K562 (cell line): ENCODE data around the gene GRM2. TPM values are rescaled to one million over a fixed set of nuclear protein-coding genes. Genes with fewer than 3 reads are reported as not detected.

Experiments used
- CBFA2T3 ChIP-seq: fragments of 450-650 bp; IDR thresholded peaks from 2 replicates; pipeline ENCODE4 v1.6.1; 2017
- EGR1 ChIP-seq: fragments of 450-650 bp; conservative IDR thresholded peaks from 2 replicates; pipeline ENCODE4 v1.6.1; 2017; ENCODE audit warnings: mild to moderate bottlenecking
- ETV1 ChIP-seq: fragments of 450-650 bp; conservative IDR thresholded peaks from 2 replicates; pipeline ENCODE4 v1.6.1; 2016; ENCODE audit warnings: missing genetic modification characterization, control low read depth, low read depth, missing compliant biosample characterization
- HNRNPUL1 ChIP-seq: fragments of 200-400 bp; formaldehyde crosslinking; IDR thresholded peaks from 2 replicates; pipeline ENCODE4 v1.6.1; 2017; ENCODE audit warnings: low read length
- MBD2 ChIP-seq: sonication (generic); IDR thresholded peaks from 2 replicates; pipeline ENCODE4 v1.6.1; 2016; ENCODE audit warnings: low read depth, borderline replicate concordance
- MEF2A ChIP-seq: IDR thresholded peaks from 2 replicates; pipeline ENCODE4 v1.6.1; 2011; ENCODE audit warnings: low read depth, mild to moderate bottlenecking, low read length, moderate library complexity; ENCODE audit not compliant: control insufficient read depth
- MITF ChIP-seq: IDR thresholded peaks from 2 replicates; pipeline ENCODE4 v1.6.1; 2014; ENCODE audit warnings: antibody characterized with exemption
- MYNN ChIP-seq, 2 experiments: sonication (generic); formaldehyde crosslinking in 1 of 2; IDR thresholded peaks; 2 replicates each; pipeline versions ENCODE4 v1.5.0 to v1.6.1; 2016 to 2020; ENCODE audit warnings: antibody characterized with exemption in 1 of 2, missing genetic modification reagents in 1 of 2
- RBFOX2 ChIP-seq: fragments of 200-400 bp; formaldehyde crosslinking; IDR thresholded peaks from 2 replicates; pipeline ENCODE4 v1.6.1; 2017; ENCODE audit warnings: low read depth, mild to moderate bottlenecking, low read length, moderate library complexity
- VEZF1 ChIP-seq: fragments of 200-800 bp; sonication (Bioruptor generic); IDR thresholded peaks from 2 replicates; pipeline ENCODE4 v1.6.1; 2017; ENCODE audit warnings: missing genetic modification characterization, missing compliant biosample characterization
- ZNF76 ChIP-seq: fragments of 250-450 bp; sonication (Bioruptor Pico); IDR thresholded peaks from 2 replicates; pipeline ENCODE4 v1.4.0; 2020; ENCODE audit warnings: mild to moderate bottlenecking, moderate library complexity, borderline replicate concordance
- polyA plus RNA-seq, 8 experiments: library from polyadenylated mRNA; depleted of rRNA in 4 of 8; stranded (reverse) in 5 of 8; unstranded in 3 of 8; fragments of >200 nt; fragmentation: Nextera tagmentation in 2 of 8; fragmentation: Illumina TruSeq in 1 of 8; extraction: Ambion mirVana in 2 of 8; extraction: Trizol in 1 of 8; gene quantifications; 2 replicates each; pipeline versions ENCODE4 v1.2.1 to v1.2.3, GENCODE V29; 2011 to 2014; ENCODE audit warnings: inconsistent platforms in 1 of 8, missing spikeins in 1 of 8
- total RNA-seq, 7 experiments: library from RNA; depleted of rRNA in 6 of 7; stranded (reverse); fragments of >200 nt in 6 of 7; fragmentation: Illumina TruSeq in 2 of 7; extraction: Trizol in 2 of 7; gene quantifications; 2 replicates each; pipeline versions ENCODE4 v1.2.1 to v1.2.3, GENCODE V29; 2011 to 2021; ENCODE audit warnings: low replicate concordance in 1 of 7

Gene GRM2
- total and polyA plus RNA-seq, 9 of the 15 experiments (the other 6 are each of a cell fraction or from before 2014, with no cell fraction given) = not detected

GRCh38 chr3:51686512-51687215, 20.2 kb upstream of the GRM2 start (continued):
- TF ChIP-seq HNRNPUL1 = no peak
- no peak for TF ChIP-seq MITF
- no peak for TF ChIP-seq MEF2A
- TF ChIP-seq RBFOX2 = 0 out of 2 replicates have a peak, but pooled peaks have one; percentile 2
- no peak; the same call in 1 of the 2 replicates for TF ChIP-seq MBD2
- TF ChIP-seq VEZF1 (CRISPR knock-in tag) = peak; percentile 52; the same call in 1 of the 2 replicates
- TF ChIP-seq CBFA2T3 = peak; percentile 14; the same call in 1 of the 2 replicates
- TF ChIP-seq ZNF76 = no peak
- TF ChIP-seq EGR1 = 0 out of 2 replicates have a peak, but pooled peaks have one; percentile 35
- TF ChIP-seq ETV1 (tag) = peak; percentile 33; the same call in 1 of the 2 replicates
- TF ChIP-seq MYNN (IDR thresholded peaks at IDR 0.05) = no peak
- TF ChIP-seq MYNN (CRISPR knock-in tag; IDR thresholded peaks at IDR 0.05) = no peak
